Erythroblast (primary cell): ENCODE data around the gene CALML3.

Experiments
- DNase-seq, 2 experiments: peaks; one replicate each; lab custom pipeline; 2025; lab: John Stamatoyannopoulos, UW
- GATA1 ChIP-seq: IDR thresholded peaks from 2 replicates; pipeline ENCODE4 v1.6.1; 2011; ENCODE audit warnings: low read depth, mild to moderate bottlenecking, control low read depth, low read length, moderate library complexity
- POLR2A ChIP-seq: IDR thresholded peaks from 2 replicates; pipeline ENCODE4 v1.6.1; 2011; ENCODE audit warnings: mild to moderate bottlenecking, low read length

CALML3 gene

GRCh38 chr10:5569568-5569967 is 44.8 kb downstream of the CALML3 start:
- no peak for TF ChIP-seq POLR2A
- no peak for TF ChIP-seq GATA1
- DNase-seq: no peak

- no peak for DNase-seq
Observed at GRCh38 chr10:5570007-5570655, 45.4 kb downstream of the CALML3 start.

GRCh38 chr10:5570979-5571810 is 46.4 kb downstream of the CALML3 start:
- no peak for TF ChIP-seq POLR2A
- no peak for DNase-seq

More at GRCh38 chr10:5570007-5570655, 45.4 kb downstream of the CALML3 start:
- TF ChIP-seq GATA1 (no peak), POLR2A (no peak)

- TF ChIP-seq POLR2A: no peak
- DNase-seq: no peak
Observed at GRCh38 chr10:5571826-5572225, 47.1 kb downstream of the CALML3 start.

GRCh38 chr10:5573319-5573950 is 48.7 kb downstream of the CALML3 start:
- TF ChIP-seq GATA1 (no peak), POLR2A (no peak)
- DNase-seq: no peak

GRCh38 chr10:5573968-5574641 is 49.3 kb downstream of the CALML3 start:
- TF ChIP-seq POLR2A (no peak), GATA1 (no peak)

GRCh38 chr10:5574642-5575131 is 49.9 kb downstream of the CALML3 start:
- TF ChIP-seq POLR2A (no peak), GATA1 (no peak)
- no peak for DNase-seq

More at GRCh38 chr10:5573968-5574641, 49.3 kb downstream of the CALML3 start:
- DNase-seq: no peak

- DNase-seq: no peak
- TF ChIP-seq POLR2A: no peak
Observed at GRCh38 chr10:5575144-5575481, 50.4 kb downstream of the CALML3 start.

- no peak for TF ChIP-seq POLR2A
- TF ChIP-seq GATA1: no peak
- no peak for DNase-seq
Observed at GRCh38 chr10:5575482-5576153, 50.9 kb downstream of the CALML3 start.

GRCh38 chr10:5576154-5576748 is 51.5 kb downstream of the CALML3 start:
- TF ChIP-seq GATA1 (no peak), POLR2A (no peak)
- no peak for DNase-seq
